Calu3 (cell line): ENCODE results near the gene TRIOBP. TPM values are rescaled to one million over a fixed set of nuclear protein-coding genes. Genes with fewer than 3 reads are reported as not detected.

Source experiments
- BruUV-seq: library from RNA; stranded (reverse); fragments of 400-500 nt; replicated peaks from 2 replicates; lab custom pipeline; 2021; lab: Mats Ljungman, UMichigan
- CTCF ChIA-PET: fragments of 300-600 bp; sonication (Branson Sonifier 250); formaldehyde crosslinking; loops from one replicate; lab custom pipeline; 2022; ENCODE audit warnings: antibody characterized with exemption; lab: Charles Lee
- DNase-seq: peaks from one replicate; pipeline ENCODE4 v3.0.0; 2022
- H3K27ac Mint-ChIP-seq: one replicate; pipeline ENCODE4 v1.8.0; 2022; ENCODE audit warnings: mixed read lengths; ENCODE audit not compliant: unreplicated experiment
- H3K27me3 Mint-ChIP-seq: one replicate; pipeline ENCODE4 v1.8.0; 2022; ENCODE audit warnings: mixed read lengths; ENCODE audit not compliant: unreplicated experiment
- H3K36me3 Mint-ChIP-seq: one replicate; pipeline ENCODE4 v1.8.0; 2022; ENCODE audit warnings: mild to moderate bottlenecking, moderate library complexity, mixed read lengths; ENCODE audit not compliant: insufficient read depth, unreplicated experiment
- H3K4me1 Mint-ChIP-seq: one replicate; pipeline ENCODE4 v1.8.0; 2022; ENCODE audit warnings: mild to moderate bottlenecking, low read depth, mixed read lengths; ENCODE audit not compliant: unreplicated experiment
- H3K4me3 Mint-ChIP-seq: one replicate; pipeline ENCODE4 v1.8.0; 2022; ENCODE audit warnings: mild to moderate bottlenecking, low read depth, moderate library complexity, mixed read lengths; ENCODE audit not compliant: unreplicated experiment
- H3K9me3 Mint-ChIP-seq: one replicate; pipeline ENCODE4 v1.8.0; 2022; ENCODE audit warnings: low read depth, mixed read lengths; ENCODE audit not compliant: unreplicated experiment
- intact Hi-C: fragments of 100-400 bp; cut with micrococcal nuclease; formaldehyde crosslinking; loops from one replicate; pipeline ENCODE4 v1.10.0; 2022; ENCODE audit not compliant: unreplicated experiment
- total RNA-seq: library from RNA; stranded (reverse); gene quantifications from 2 replicates; pipeline ENCODE4 v1.2.3, GENCODE V29; 2022
- TF ChIP-seq, protein P1 (sequence below): fragments of 200-600 bp; IDR thresholded peaks from one replicate; pipeline ENCODE4 v1.8.0; 2022; ENCODE audit warnings: antibody characterized with exemption; ENCODE audit not compliant: unreplicated experiment

TRIOBP gene
- total RNA-seq, 1 experiment from 2014 or later: 85.3 TPM

DNA sequence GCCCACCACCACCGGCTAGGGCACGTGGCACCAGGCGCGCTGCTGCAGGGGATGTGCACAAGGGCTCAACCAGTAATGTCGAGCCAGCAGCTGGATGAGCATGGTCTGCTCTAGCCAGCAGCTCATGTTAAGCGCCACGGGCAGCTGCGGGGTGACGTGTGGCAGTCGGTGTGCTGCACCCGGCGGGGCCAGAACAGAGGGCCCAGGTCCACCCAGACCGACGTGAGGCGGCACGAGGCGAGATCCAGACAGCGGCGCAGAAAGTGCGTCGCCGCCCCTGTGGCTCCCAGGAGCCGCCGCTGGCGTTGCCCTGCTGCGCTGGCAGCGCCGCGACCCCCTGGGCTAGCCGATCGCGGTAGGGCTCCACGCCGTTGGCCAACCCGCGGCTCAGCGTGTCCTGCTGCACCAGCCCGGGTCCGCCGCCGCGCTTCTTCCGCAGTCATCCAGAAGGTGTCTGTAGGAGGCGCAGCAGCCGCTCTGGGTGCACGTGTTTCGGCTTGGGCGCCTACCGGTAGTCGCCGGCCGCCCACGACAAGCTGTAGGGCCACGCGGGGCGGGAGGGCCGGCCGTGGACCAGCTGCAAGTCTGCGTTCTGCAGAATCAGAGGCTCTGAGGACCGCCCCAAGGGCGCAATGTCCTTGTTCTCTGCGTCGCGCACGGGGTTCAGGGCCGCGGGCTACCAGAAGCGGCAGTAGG, 121.7 kb downstream of the TRIOBP start:
- BruUV-seq: no TSS peak
- Mint-ChIP-seq H3K27ac (no peak overlapping the region), H3K4me1 (peaks cover 9% of the 10 kb centered on the region), H3K9me3 (no peaks in the 10 kb centered on the region), H3K4me3 (peak overlapping the region; percentile 56), H3K27me3 (no peaks in the 10 kb centered on the region), H3K36me3 (peaks cover 13% of the 10 kb centered on the region)
- intact Hi-C loops: loop anchor here (1.0 to 5.0 kb wide), 2 partner anchors 45 to 149 kb away; no protein-coding TSS in a partner anchor
- peak; percentile 66 for DNase-seq
- CTCF ChIA-PET: interaction anchor here (1.1 to 1.8 kb wide), 4 partner anchors 10 to 45 kb away, joined by 3 to 16 read pairs (median 4); partner anchors contain the start of genes ANKRD54 and GCAT
- TF ChIP-seq, protein P1, sequence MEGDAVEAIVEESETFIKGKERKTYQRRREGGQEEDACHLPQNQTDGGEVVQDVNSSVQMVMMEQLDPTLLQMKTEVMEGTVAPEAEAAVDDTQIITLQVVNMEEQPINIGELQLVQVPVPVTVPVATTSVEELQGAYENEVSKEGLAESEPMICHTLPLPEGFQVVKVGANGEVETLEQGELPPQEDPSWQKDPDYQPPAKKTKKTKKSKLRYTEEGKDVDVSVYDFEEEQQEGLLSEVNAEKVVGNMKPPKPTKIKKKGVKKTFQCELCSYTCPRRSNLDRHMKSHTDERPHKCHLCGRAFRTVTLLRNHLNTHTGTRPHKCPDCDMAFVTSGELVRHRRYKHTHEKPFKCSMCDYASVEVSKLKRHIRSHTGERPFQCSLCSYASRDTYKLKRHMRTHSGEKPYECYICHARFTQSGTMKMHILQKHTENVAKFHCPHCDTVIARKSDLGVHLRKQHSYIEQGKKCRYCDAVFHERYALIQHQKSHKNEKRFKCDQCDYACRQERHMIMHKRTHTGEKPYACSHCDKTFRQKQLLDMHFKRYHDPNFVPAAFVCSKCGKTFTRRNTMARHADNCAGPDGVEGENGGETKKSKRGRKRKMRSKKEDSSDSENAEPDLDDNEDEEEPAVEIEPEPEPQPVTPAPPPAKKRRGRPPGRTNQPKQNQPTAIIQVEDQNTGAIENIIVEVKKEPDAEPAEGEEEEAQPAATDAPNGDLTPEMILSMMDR: peak; percentile 44

DNA sequence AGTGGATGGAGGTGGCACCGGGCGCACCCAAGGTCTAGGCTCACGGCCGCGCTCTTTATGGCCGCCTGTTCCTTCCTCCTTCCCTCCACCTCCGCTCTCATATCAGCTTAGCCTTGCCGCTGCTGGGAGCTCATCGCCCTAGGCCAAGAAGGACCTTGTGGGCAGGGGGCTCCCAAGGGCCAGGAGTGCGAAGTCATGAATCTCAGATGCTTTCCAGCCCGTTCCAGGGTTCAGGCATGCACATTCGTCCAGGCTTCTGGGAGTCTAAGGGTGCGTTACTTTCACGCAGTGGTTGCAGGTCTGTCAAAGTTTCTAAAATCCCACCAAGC, 122.2 kb downstream of the TRIOBP start:
- BruUV-seq: no TSS peak
- Mint-ChIP-seq H3K4me1 (peaks cover 9% of the 10 kb centered on the region), H3K4me3 (peak overlapping the region; percentile 56), H3K9me3 (no peaks in the 10 kb centered on the region), H3K27ac (no peak overlapping the region), H3K27me3 (no peaks in the 10 kb centered on the region), H3K36me3 (peaks cover 14% of the 10 kb centered on the region)
- intact Hi-C loops: loop anchor here (5.0 kb wide), 1 partner anchor 148 kb away; no protein-coding TSS in a partner anchor
- CTCF ChIA-PET: interaction anchor here (0.8 to 1.2 kb wide), 2 partner anchors 25 to 44 kb away, joined by 3 read pairs; partner anchors contain the start of gene ANKRD54
- TF ChIP-seq, protein P1: no peak
- no peak for DNase-seq

DNA sequence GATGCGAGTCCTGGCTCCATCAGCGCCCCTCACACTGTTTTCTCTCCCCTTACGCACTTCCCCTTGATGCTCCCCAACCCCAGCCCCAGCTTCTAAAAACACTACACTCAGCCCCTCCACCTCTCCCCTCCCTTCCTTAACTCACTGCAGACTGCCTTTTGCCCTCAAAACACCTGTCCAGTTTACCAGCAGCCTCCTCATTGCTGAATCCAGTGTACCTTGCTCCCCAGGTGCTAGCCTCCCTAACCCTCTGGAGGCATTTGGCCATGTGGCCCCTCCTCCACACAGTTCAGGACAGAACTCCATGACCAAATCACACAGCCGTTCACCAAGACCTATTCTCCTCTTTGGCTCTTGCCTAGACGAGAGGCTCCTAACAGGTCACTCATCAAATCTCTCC, 123.5 kb downstream of the TRIOBP start:
- Mint-ChIP-seq H3K4me1 (peaks cover 9% of the 10 kb centered on the region), H3K4me3 (no peak overlapping the region), H3K27ac (peak overlapping the region; percentile 42), H3K36me3 (peaks cover 14% of the 10 kb centered on the region), H3K9me3 (no peaks in the 10 kb centered on the region), H3K27me3 (no peaks in the 10 kb centered on the region)
- intact Hi-C loops: no loop called here
- CTCF ChIA-PET: no interaction called here
- BruUV-seq: no TSS peak
- DNase-seq: no peak
- TF ChIP-seq, protein P1: no peak

DNA sequence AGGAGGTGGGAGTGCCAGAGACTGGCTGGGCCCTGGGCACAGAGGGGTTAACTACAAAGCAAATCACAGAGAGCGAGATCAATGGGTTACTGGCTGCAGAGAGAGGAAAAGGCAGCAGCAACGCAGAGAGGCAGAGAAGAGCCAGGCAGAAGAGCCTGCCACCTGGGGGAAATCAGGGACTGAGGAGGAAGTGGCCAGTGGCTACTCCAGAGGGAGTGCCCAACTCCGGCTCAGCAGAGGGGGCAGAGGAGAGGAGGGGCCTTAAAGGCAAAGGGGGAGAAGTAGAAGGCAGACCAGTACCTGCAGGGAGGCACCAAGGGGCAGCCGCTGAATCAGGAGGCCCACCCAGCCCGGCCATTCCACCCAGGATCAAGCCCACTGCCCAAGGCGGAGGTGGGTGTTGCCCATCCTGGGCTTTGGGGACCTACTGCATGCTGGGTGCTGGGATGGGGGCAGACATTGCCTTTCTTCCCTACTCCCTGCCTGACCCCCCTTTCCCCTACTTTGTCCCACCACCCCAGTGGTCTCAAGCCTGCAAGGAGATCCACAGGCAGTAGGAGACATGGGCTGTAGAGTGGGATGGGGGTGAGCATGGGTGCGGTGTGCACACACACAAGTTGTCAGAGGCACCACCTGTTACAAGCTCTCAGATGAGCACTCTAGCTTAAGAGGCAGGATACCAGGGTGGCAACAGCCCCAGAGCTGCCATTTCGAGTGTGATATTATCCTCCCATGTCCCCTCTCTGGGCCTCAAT, 125.4 kb downstream of the TRIOBP start:
- peaks cover 9% of the 10 kb centered on the region for H3K4me1 Mint-ChIP-seq
- peak overlapping the region; percentile 45 for H3K27ac Mint-ChIP-seq
- intact Hi-C loops: no loop called here
- no peaks in the 10 kb centered on the region for H3K9me3 Mint-ChIP-seq
- peaks cover 14% of the 10 kb centered on the region for H3K36me3 Mint-ChIP-seq
- H3K4me3 Mint-ChIP-seq: no peak overlapping the region
- H3K27me3 Mint-ChIP-seq: no peaks in the 10 kb centered on the region
- TF ChIP-seq, protein P1: no peak
- BruUV-seq: no TSS peak
- no peak for DNase-seq
- CTCF ChIA-PET: interaction anchor here (0.6 kb wide), 1 partner anchor 288 kb away, joined by 3 read pairs; no protein-coding TSS in a partner anchor
